Measurements from ENCODE around the gene PPL.

PPL gene

DNA sequence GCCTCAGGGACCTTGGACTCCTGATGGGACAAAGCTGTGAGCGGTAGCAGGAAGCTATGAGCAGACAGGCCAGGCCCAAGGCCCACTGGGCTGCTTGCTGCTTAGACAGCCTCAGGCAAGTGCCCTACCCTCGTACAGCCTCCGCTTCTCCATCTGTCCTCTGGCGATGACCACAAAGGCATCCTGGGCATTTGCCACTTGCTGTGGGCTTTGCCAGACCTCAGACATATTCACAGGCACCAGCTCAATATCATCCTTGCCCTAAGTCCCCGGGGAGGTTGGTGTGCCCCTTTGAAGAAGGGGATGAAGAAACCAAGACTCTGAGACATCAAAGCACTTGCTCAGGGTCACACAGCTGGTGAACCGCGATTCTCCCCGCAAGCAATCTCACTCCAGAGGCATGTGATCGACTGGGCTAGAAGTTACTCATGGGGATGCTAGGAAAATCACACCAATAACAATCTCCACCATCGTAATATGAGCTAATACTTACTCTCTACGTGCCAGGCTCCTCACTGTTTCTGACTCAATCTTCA, 21.7 kb downstream of the PPL start:
- no peak for TF ChIP-seq EP300 (IDR thresholded peaks at IDR 0.05; ENCODE audit: borderline replicate concordance)
- no peak for TF ChIP-seq CREB1 (IDR thresholded peaks at IDR 0.05; ENCODE audit: low read depth)
- no peak for TF ChIP-seq TEAD4 (IDR thresholded peaks at IDR 0.05)
- no peak for TF ChIP-seq TAF1 (IDR thresholded peaks at IDR 0.05; ENCODE audit: low read depth)
- TF ChIP-seq EGR1 (IDR thresholded peaks at IDR 0.05), result no peak
- no peak for TF ChIP-seq YY1 (IDR thresholded peaks at IDR 0.05; ENCODE audit: low read depth)
- TF ChIP-seq RAD21 (IDR thresholded peaks at IDR 0.05; ENCODE audit: low read depth), result no peak
- TF ChIP-seq, protein P1, sequence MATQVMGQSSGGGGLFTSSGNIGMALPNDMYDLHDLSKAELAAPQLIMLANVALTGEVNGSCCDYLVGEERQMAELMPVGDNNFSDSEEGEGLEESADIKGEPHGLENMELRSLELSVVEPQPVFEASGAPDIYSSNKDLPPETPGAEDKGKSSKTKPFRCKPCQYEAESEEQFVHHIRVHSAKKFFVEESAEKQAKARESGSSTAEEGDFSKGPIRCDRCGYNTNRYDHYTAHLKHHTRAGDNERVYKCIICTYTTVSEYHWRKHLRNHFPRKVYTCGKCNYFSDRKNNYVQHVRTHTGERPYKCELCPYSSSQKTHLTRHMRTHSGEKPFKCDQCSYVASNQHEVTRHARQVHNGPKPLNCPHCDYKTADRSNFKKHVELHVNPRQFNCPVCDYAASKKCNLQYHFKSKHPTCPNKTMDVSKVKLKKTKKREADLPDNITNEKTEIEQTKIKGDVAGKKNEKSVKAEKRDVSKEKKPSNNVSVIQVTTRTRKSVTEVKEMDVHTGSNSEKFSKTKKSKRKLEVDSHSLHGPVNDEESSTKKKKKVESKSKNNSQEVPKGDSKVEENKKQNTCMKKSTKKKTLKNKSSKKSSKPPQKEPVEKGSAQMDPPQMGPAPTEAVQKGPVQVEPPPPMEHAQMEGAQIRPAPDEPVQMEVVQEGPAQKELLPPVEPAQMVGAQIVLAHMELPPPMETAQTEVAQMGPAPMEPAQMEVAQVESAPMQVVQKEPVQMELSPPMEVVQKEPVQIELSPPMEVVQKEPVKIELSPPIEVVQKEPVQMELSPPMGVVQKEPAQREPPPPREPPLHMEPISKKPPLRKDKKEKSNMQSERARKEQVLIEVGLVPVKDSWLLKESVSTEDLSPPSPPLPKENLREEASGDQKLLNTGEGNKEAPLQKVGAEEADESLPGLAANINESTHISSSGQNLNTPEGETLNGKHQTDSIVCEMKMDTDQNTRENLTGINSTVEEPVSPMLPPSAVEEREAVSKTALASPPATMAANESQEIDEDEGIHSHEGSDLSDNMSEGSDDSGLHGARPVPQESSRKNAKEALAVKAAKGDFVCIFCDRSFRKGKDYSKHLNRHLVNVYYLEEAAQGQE (IDR thresholded peaks at IDR 0.05; ENCODE audit: low read depth), result no peak
- no peak for TF ChIP-seq CEBPB (IDR thresholded peaks at IDR 0.05)
- no peak for TF ChIP-seq FOXM1 (IDR thresholded peaks at IDR 0.05; ENCODE audit: borderline replicate concordance, low read depth)
- TF ChIP-seq, protein P2, sequence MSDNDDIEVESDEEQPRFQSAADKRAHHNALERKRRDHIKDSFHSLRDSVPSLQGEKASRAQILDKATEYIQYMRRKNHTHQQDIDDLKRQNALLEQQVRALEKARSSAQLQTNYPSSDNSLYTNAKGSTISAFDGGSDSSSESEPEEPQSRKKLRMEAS (IDR thresholded peaks at IDR 0.05), result no peak
- no peak for TF ChIP-seq USF1 (IDR thresholded peaks at IDR 0.05)
- TF ChIP-seq ZBTB7A (IDR thresholded peaks at IDR 0.05; ENCODE audit: low read depth), result no peak
- no peak for TF ChIP-seq TCF12 (IDR thresholded peaks at IDR 0.05; ENCODE audit: low read depth)
- no peak for TF ChIP-seq NFIC (IDR thresholded peaks at IDR 0.05)

GRCh38 chr16:4914528-4915225, 22.3 kb downstream of the PPL start:
- TF ChIP-seq NFIC (IDR thresholded peaks at IDR 0.05) (no peak), FOXM1 (IDR thresholded peaks at IDR 0.05; ENCODE audit: borderline replicate concordance, low read depth) (no peak), TAF1 (IDR thresholded peaks at IDR 0.05; ENCODE audit: low read depth) (no peak), TEAD4 (IDR thresholded peaks at IDR 0.05) (no peak), YY1 (IDR thresholded peaks at IDR 0.05; ENCODE audit: low read depth) (no peak), USF1 (IDR thresholded peaks at IDR 0.05) (no peak), RAD21 (IDR thresholded peaks at IDR 0.05; ENCODE audit: low read depth) (no peak), CREB1 (IDR thresholded peaks at IDR 0.05; ENCODE audit: low read depth) (no peak), CEBPB (IDR thresholded peaks at IDR 0.05) (no peak), ZBTB7A (IDR thresholded peaks at IDR 0.05; ENCODE audit: low read depth) (no peak), EGR1 (IDR thresholded peaks at IDR 0.05) (no peak), TCF12 (IDR thresholded peaks at IDR 0.05; ENCODE audit: low read depth) (no peak), EP300 (IDR thresholded peaks at IDR 0.05; ENCODE audit: borderline replicate concordance) (no peak)
- TF ChIP-seq, protein P1 (IDR thresholded peaks at IDR 0.05; ENCODE audit: low read depth), result no peak
- TF ChIP-seq, protein P2 (IDR thresholded peaks at IDR 0.05), result no peak

DNA sequence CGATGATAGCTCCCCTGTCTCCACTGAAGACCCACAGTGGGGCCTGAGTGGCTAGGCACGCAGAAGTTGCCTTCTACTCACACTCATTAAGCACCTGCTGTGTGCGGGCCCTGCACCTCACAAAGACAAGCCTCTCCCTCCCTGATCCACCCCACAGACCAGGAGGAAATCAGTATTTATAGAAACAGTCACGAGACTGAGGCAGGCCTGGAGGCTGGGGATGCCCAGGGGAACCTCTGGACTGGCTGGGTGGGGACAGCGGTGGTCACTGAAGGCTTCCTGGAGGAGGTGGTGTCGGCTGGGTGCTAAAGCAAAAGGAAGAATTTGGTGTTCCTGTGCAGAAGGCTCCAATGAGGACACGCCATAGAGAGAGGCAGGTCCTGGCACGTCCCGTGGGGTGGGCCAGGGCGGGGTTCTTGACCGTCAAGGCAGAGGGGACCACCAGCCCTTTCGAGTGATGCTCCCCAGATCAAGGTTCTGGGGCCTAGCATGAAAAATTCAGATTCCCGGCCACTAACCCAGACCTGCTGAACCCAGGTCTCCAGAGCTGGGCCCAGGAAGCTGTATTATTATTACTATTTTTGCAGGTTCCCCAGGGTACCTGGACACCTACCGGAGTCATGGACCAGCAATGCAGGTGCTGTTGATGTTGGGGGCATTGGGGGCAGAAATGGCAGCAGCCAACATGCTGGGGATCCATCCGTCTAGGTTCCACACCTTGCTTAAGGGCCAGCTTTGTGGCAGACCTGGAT, 23.0 kb downstream of the PPL start:
- TF ChIP-seq ZBTB7A (IDR thresholded peaks at IDR 0.05; ENCODE audit: low read depth) (no peak), EGR1 (IDR thresholded peaks at IDR 0.05) (no peak), RAD21 (IDR thresholded peaks at IDR 0.05; ENCODE audit: low read depth) (no peak), TAF1 (IDR thresholded peaks at IDR 0.05; ENCODE audit: low read depth) (no peak), NFIC (IDR thresholded peaks at IDR 0.05) (no peak), CREB1 (IDR thresholded peaks at IDR 0.05; ENCODE audit: low read depth) (no peak)

GRCh38 chr16:4913130-4913773, 23.7 kb downstream of the PPL start:
- TF ChIP-seq, protein P2 (IDR thresholded peaks at IDR 0.05), result no peak
- no peak for TF ChIP-seq YY1 (IDR thresholded peaks at IDR 0.05; ENCODE audit: low read depth)
- no peak for TF ChIP-seq EP300 (IDR thresholded peaks at IDR 0.05; ENCODE audit: borderline replicate concordance)
- no peak for TF ChIP-seq RAD21 (IDR thresholded peaks at IDR 0.05; ENCODE audit: low read depth)
- TF ChIP-seq, protein P1 (IDR thresholded peaks at IDR 0.05; ENCODE audit: low read depth), result no peak
- TF ChIP-seq CEBPB (IDR thresholded peaks at IDR 0.05), result no peak
- no peak for TF ChIP-seq TEAD4 (IDR thresholded peaks at IDR 0.05)
- TF ChIP-seq CREB1 (IDR thresholded peaks at IDR 0.05; ENCODE audit: low read depth), result no peak
- TF ChIP-seq TAF1 (IDR thresholded peaks at IDR 0.05; ENCODE audit: low read depth), result no peak
- TF ChIP-seq USF1 (IDR thresholded peaks at IDR 0.05), result no peak
- no peak for TF ChIP-seq FOXM1 (IDR thresholded peaks at IDR 0.05; ENCODE audit: borderline replicate concordance, low read depth)
- no peak for TF ChIP-seq EGR1 (IDR thresholded peaks at IDR 0.05)
- TF ChIP-seq ZBTB7A (IDR thresholded peaks at IDR 0.05; ENCODE audit: low read depth), result no peak
